GM21390 (cell line): Measurements from ENCODE around the gene UBR2.
"Not testable (repeated sequence)": the region's sequence is repeated elsewhere in the genome, so short reads cannot be mapped to it uniquely, and the experiment has no call there.

Source experiments
- ATAC-seq: cut with Tn5 transposase; IDR thresholded peaks from one replicate; pipeline ENCODE4 v1.9.1; 2021; ENCODE audit not compliant: unreplicated experiment

UBR2 gene

DNA sequence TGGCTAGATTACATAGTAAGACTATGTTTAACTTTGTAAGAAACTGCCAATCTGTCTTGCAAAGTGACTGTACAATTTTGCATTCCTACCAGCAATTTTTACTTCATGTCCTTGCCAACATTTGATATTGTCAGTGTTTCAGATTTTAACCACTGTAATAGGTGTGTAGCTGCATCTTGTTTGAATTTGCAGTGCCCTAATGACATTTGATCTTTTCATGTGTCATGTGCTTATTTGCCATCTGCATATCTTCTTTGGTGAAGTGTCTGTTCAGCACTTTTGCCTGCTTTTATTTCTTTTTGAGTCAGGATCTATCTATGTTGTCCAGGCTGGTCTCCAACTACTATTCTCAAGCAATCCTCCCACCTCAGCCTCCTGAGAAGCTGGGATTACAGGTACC is 161.0 kb downstream of the UBR2 start:
- no peak for ATAC-seq

DNA sequence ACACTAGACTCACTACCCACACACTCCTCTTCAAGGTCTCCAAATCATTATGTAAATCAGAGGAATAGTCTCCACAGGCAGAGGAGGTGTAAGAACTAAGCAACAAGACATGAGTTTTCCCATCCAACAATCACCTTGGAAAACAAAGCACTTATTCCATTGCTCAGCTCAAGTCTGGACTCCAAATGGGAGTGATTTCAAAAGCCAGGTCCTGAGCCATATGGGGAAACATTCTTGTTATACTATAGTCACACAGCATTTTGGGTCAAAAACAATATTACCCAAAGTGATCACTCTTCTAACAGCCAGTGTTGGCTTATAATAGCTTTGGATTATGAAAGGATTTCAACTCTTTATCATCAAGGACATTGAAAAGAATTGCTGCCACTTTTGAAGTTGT is 162.2 kb downstream of the UBR2 start:
- ATAC-seq, result no peak

DNA sequence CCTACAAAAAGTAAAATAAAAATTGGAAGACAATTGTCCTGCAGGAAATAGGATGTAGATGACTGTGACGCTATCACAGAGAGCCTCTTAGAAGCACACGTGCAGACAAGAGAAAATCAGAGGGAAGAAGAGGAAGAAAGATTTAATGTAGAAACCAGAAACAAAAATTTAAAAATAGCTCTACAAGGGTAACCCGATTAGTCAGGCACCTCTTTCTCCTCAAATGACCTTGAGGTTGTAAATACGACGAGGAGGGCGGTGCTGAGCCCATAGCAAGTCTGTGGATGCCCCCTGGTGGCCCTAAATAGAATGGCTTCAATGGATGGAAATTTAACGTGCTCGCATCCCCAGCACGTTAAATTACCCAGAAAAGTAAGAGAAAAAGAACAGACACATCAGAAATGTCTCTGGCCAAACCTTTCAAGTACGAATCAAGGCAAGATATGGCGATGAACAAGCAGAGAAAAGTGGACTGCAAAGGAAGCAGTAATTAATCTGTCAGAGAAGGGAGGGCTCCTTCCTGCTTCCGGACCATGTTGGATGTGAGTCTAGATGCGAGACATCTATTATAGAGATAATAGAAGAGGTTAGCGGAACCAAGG is 162.8 kb downstream of the UBR2 start:
- ATAC-seq, result no peak

DNA sequence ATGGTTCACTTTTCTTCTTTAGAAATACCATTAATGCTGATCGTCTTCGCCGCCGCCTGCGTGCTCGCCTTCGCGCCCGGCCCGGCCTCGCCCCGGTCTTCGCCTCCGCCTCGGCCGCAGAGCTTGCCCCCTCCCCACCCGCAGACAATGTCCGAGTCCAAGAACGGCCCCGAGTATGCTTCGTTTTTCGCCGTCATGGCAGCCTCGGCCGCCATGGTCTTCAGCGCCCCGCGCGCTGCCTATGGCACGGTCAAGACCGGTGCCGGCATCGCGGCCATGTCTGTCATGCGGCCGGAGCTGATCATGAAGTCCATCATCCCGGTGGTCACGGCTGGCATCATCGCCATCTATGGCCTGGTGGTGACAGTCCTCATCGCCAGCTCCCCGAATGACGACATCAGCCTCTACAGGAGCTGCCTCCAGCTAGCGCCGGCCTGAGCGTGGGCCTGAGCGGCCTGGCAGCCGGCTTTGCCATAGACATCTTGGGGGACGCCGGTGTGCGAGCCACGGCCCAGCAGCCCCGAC is 163.3 kb downstream of the UBR2 start:
- no peak for ATAC-seq

DNA sequence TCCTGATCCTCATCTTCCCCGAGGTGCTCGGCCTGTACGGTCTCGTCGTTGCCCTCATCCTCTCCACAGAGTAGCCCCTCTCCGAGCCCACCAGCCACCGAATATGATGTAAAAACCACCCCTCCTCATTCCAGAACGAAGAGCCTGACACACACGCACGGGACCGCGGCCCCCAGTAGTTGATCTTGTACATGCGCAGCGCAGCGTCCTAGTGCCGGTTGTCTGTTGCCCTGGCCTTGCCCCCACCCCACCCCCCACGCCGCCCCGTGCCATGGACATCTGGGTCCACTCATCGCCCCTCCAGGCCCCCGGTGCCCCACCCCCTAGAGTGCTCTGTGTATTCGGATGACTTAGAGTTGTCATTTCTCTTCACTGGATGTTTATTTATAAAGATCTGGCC is 163.8 kb downstream of the UBR2 start:
- ATAC-seq, result no peak

DNA sequence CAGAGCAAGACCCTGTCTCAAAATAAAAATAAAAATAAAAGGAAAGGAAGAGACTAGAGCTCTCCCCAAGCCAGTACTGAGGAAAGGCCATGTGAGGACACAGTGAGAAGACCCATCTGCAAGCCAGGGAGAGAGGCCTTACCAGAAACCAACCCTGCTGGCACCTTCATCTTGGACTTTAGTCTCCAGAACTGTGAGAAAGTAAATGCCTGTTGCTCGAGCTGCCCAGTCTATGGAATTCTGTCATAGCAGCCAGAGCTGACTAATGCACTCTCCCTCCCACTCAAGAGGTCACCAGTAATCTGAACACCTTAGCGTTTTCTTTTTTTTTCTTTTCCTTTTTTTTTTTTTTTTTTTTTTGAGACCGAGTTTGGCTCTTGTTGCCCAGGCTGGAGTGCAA is 165.9 kb downstream of the UBR2 start:
- no peak for ATAC-seq

DNA sequence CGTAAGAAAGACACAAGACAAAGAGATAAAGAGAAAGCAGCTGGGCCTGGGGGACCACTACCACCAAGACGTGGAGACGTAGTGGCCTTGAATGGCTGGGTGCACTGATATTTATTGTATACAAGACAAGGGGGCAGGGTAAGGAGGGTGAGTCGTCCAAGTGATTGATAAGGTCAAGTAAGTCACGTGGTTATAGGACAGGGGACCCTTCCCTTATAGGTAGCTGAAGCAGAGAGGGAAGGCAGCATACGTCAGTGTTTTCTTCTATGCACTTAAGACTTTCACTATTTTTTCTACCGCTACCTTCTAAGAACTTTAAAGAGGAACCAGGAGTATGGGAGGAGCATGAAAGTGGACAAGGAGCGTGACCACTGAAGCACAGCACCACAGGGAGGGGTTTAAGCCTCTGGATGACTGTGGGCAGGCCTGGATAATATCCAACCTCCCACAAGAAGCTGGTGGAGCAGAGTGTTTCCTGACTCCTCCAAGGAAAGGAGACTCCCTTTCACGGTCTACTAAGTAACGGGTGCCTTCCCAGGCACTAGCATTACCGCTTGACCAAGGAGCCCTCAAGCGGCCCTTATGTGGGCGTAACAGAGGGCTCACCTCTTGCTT is 170.1 kb downstream of the UBR2 start:
- not testable (repeated sequence) for ATAC-seq

DNA sequence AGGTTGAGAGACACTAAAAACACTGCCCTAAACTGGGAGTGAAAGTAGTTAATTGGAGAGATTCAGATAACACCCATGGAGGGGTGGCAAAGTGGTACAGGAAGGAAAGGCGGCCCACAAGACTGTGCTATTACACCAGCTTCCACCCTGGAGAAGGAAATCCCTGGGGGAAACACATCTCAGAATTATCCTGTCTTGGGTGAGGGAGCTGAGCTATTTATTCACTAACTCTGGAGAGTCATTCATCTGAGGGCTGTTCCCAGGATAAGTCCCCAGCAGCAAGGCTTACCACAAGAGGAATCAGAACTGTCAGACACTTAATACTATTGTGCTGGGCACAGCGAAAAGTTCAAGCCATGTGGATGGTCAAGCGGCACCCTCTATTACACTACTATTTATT is 172.1 kb downstream of the UBR2 start:
- no peak for ATAC-seq

DNA sequence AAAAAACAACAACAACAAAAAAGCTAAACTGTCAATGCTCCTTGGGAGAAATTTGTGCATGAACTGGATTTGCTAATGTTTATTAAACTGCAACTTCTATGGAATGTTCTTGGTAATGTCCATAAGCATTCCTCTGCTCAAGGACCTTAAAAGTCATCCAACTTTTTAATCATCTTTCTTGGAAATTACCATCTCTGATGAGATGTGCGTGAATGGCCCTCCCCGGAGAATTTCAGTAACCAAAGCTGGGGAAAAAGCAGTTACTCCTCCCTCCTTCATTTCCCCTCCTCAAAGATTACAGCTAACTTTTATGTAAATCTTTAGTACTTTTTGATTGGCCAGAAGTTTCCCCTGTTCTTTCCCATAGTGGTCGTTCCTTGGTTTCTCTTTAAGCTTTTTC is 176.9 kb downstream of the UBR2 start:
- no peak for ATAC-seq

DNA sequence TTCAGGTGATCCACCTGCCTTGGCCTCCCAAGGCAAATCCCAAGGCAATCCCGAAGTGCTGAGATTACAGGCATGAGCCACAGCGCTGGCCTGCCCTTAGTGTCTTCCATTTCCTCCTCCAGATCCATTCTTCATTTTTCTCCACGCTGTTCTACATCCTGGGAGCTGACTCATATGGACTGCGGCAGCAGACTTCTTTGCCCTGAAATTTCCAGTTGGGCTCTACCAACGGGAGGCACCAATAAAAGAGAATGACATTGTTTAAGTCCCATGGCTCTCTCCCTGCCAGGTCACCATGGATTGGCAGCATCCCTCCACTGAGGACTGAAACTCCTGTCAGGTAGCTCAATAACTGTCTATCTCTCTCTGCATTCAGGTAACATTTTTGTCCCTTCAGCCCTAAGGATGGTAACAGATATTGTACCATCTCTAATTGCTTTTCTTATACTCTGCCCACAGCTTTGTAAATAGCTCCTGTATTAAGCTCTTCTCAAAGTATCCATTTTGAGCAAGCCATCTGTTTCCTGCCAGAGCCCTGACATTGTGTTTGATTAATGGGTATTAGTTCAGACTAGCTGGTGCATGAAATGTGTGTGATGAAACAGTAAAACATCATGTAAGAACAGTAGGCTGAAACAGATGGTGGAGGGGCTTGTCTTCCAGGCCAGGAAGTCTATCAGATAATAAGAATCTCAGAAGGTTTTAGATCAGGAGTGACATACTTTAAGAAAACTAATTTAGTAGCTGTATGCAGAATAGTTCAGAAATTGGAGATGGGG is 178.5 kb downstream of the UBR2 start:
- no peak for ATAC-seq
